Muscle layer of duodenum (tissue), 2 donors: ENCODE measurements around the gene EN2.

Experiments used
- H3K27ac ChIP-seq: one replicate; pipeline ENCODE4 v1.7.0; 2013; ENCODE audit warnings: mild to moderate bottlenecking, low read length
- H3K27me3 ChIP-seq: one replicate; pipeline ENCODE4 v1.7.0; 2013; ENCODE audit warnings: low read depth, mild to moderate bottlenecking, control low read depth, low read length
- H3K36me3 ChIP-seq, 2 donors: one replicate each; pipeline ENCODE4 v1.7.0; 2013; ENCODE audit warnings: low read length in 2 of 2, control low read depth in 1 of 2, mild to moderate bottlenecking in 1 of 2; ENCODE audit not compliant: insufficient read depth in 2 of 2, control insufficient read depth in 1 of 2
- H3K4me1 ChIP-seq, 2 donors: one replicate each; pipeline ENCODE4 v1.7.0; 2013; ENCODE audit warnings: low read length in 2 of 2, mild to moderate bottlenecking in 2 of 2, control low read depth in 1 of 2, moderate library complexity in 1 of 2; ENCODE audit not compliant: insufficient read depth in 2 of 2, control insufficient read depth in 1 of 2
- H3K4me3 ChIP-seq, 2 donors: one replicate each; pipeline ENCODE4 v1.7.0; 2013; ENCODE audit warnings: low read length in 2 of 2, low read depth in 1 of 2, mild to moderate bottlenecking in 1 of 2
- H3K9me3 ChIP-seq, 2 donors: one replicate each; pipeline ENCODE4 v1.7.0; 2013; ENCODE audit warnings: low read length in 2 of 2, control low read depth in 1 of 2, mild to moderate bottlenecking in 1 of 2; ENCODE audit not compliant: control insufficient read depth in 1 of 2
- donor health status: healthy.

EN2 gene

GRCh38 chr7:155469311-155470185, 11.6 kb downstream of the EN2 start:
- H3K4me1 ChIP-seq: peaks cover 0 to 36% of the 10 kb centered on the region in 2 donors
- no peak overlapping the region for H3K27ac ChIP-seq
- H3K36me3 ChIP-seq: no peaks in the 10 kb centered on the region
- no peak overlapping the region for H3K4me3 ChIP-seq
- H3K27me3 ChIP-seq: peaks cover 86% of the 10 kb centered on the region
- no peaks in the 10 kb centered on the region for H3K9me3 ChIP-seq

DNA sequence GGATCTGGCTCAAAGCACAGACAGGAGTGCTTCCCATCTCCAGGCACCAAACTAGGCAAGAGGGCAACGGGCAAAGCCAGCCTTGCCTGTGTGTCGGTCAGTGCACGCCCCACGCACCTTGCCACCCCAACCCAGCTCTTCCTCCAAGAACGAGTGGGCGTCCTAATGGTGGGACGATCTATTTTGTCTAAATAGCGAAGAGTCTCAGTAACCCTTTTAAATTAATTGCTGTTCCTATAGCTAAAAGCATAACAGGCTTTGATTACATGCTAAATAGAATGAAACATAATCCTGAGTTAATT, 12.2 kb downstream of the EN2 start:
- H3K36me3 ChIP-seq: no peaks in the 10 kb centered on the region
- H3K27me3 ChIP-seq: peaks cover 86% of the 10 kb centered on the region
- H3K4me1 ChIP-seq: peaks cover 0 to 36% of the 10 kb centered on the region in 2 donors
- H3K9me3 ChIP-seq: peaks cover 0 to 2% of the 10 kb centered on the region in 2 donors
- no peak overlapping the region for H3K4me3 ChIP-seq
- no peak overlapping the region for H3K27ac ChIP-seq

- no peak overlapping the region for H3K27ac ChIP-seq
- peaks cover 79% of the 10 kb centered on the region for H3K27me3 ChIP-seq
- peaks cover 0 to 35% of the 10 kb centered on the region in 2 donors for H3K4me1 ChIP-seq
- H3K36me3 ChIP-seq: no peaks in the 10 kb centered on the region
- no peak overlapping the region for H3K4me3 ChIP-seq
- peaks cover 0 to 9% of the 10 kb centered on the region in 2 donors for H3K9me3 ChIP-seq
Observed at GRCh38 chr7:155470686-155471638, 13.0 kb downstream of the EN2 start.

- Histone ChIP-seq H3K4me3 (no peak overlapping the region), H3K27me3 (peaks cover 76% of the 10 kb centered on the region), H3K36me3 (no peaks in the 10 kb centered on the region), H3K4me1 (peaks cover 0 to 27% of the 10 kb centered on the region in 2 donors), H3K27ac (no peak overlapping the region), H3K9me3 (peaks cover 0 to 9% of the 10 kb centered on the region in 2 donors)
Observed at GRCh38 chr7:155471718-155472117, 13.8 kb downstream of the EN2 start.

- Histone ChIP-seq H3K27me3 (peaks cover 36% of the 10 kb centered on the region), H3K27ac (no peak overlapping the region), H3K4me1 (peaks cover 0 to 7% of the 10 kb centered on the region in 2 donors), H3K4me3 (no peak overlapping the region), H3K9me3 (peaks cover 0 to 9% of the 10 kb centered on the region in 2 donors), H3K36me3 (no peaks in the 10 kb centered on the region)
Observed at GRCh38 chr7:155477476-155477875, 19.5 kb downstream of the EN2 start.

DNA sequence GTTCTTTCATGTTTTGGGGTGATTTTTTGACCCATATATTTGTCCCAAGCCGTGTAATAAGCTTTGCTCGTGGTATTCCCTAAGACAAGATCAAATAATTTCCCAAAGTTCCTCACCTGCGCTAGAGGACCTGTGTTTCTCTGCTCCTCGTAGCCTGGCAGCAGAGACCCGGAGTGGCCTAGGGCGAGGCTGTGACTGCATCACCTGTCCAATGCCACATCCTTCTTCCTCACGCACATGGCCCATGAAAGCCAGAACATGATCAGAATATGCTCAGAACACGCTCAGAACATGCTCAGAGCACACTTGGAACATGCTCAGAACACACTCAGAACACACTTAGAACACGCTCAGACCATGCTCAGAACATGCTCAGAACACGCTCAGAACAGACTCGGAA, 23.8 kb downstream of the EN2 start:
- peaks cover 0 to 6% of the 10 kb centered on the region in 2 donors for H3K4me1 ChIP-seq
- no peaks in the 10 kb centered on the region for H3K9me3 ChIP-seq
- H3K4me3 ChIP-seq: no peak overlapping the region
- H3K27me3 ChIP-seq: peaks cover 6% of the 10 kb centered on the region
- H3K36me3 ChIP-seq: no peaks in the 10 kb centered on the region
- H3K27ac ChIP-seq: no peak overlapping the region

- no peak overlapping the region for H3K4me3 ChIP-seq
- no peaks in the 10 kb centered on the region for H3K9me3 ChIP-seq
- H3K27me3 ChIP-seq: peaks cover 6% of the 10 kb centered on the region
- no peak overlapping the region for H3K27ac ChIP-seq
- peaks cover 0 to 6% of the 10 kb centered on the region in 2 donors for H3K4me1 ChIP-seq
- no peaks in the 10 kb centered on the region for H3K36me3 ChIP-seq
Observed at GRCh38 chr7:155482511-155483183, 24.7 kb downstream of the EN2 start.

- H3K27me3 ChIP-seq: peaks cover 2% of the 10 kb centered on the region
Observed at GRCh38 chr7:155483245-155483644, 25.3 kb downstream of the EN2 start.

DNA sequence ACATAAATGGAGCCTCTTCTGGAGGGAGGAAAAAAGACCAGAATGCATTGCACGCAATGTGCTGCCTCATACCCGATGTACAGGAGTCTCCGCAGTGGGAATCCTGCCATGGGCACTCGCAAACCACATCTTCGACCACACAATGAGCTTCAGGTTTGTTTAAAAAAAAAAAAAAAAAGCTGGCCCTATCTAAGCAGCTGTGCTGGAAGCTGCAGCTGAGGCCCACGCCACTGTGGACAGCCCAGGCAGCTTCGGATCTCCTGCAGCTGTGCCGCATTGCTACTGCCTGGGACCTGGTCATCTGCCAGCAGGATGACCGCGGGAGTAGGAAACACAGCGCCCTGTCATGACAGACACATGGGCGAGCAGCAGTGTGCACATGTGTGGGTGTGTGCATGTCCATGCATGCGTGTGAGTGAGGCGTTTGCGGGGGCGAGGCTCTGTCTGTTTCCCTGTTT, 26.0 kb downstream of the EN2 start:
- no peaks in the 10 kb centered on the region for H3K9me3 ChIP-seq
- H3K36me3 ChIP-seq: no peaks in the 10 kb centered on the region
- no peak overlapping the region for H3K4me3 ChIP-seq
- peaks cover 0 to 6% of the 10 kb centered on the region in 2 donors for H3K4me1 ChIP-seq
- no peak overlapping the region for H3K27ac ChIP-seq
- no peaks in the 10 kb centered on the region for H3K27me3 ChIP-seq

More at GRCh38 chr7:155483245-155483644, 25.3 kb downstream of the EN2 start:
- peaks cover 0 to 6% of the 10 kb centered on the region in 2 donors for H3K4me1 ChIP-seq
- no peak overlapping the region for H3K4me3 ChIP-seq
- no peaks in the 10 kb centered on the region for H3K36me3 ChIP-seq
- no peaks in the 10 kb centered on the region for H3K9me3 ChIP-seq
- no peak overlapping the region for H3K27ac ChIP-seq

DNA sequence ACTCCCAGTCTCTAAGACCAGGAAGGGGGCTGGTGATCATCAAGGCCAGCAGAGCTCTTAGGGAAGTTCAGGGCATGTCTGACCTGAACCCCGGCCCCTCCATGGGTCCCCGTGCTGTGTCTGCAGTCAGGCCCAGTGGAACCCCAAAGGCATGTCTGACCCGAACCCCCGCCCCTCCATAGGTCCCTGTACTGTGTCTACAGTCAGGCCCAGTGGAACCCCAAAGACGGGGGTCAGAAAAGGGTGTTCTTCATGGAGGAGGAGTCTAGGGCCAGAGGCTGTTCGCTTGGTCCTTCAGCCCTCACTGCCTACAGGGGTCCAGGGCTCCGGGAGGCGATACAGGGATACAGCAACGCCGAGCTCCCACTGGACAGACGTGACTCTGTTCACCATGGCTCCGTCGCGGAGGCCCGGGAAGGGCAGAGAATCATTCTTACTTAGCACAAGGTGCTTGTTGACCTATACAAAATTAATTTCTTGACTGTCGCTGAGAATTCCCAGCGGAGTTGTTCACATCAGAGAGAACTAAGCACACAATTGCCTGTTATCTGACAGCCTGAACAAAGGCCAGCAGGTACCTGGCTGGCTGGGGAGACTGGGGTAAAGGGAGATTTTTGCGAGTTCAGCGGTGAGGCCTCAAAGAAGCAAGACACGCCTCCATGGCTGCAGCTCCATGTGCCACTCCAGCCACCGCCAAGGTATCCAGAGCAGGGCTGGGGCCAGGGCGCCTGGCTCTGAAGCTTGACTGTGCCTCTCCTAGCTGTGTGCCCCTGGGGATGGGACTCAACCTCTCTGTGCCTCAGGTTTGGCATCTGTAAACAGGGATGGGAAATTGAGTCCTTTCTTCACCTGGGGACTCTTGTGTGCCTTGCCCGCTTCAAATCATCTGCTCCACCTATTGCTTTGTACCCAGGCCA, 26.8 kb downstream of the EN2 start:
- Histone ChIP-seq H3K4me1 (peaks cover 0 to 6% of the 10 kb centered on the region in 2 donors), H3K27ac (no peak overlapping the region), H3K9me3 (no peaks in the 10 kb centered on the region), H3K36me3 (no peaks in the 10 kb centered on the region), H3K4me3 (no peak overlapping the region), H3K27me3 (peaks cover 7% of the 10 kb centered on the region)
